H1 (cell line): ENCODE measurements around the gene SLC34A1. TPM values are rescaled to one million over a fixed set of nuclear protein-coding genes. Genes with fewer than 3 reads are reported as not detected.
A peak's percentile ranks its signal among the peaks of the same experiment; 100 is the strongest.

Experiments
- CTCF ChIA-PET: fragments of 300-600 bp; sonication (Branson Sonifier 250); formaldehyde crosslinking; loops from one replicate; lab custom pipeline; 2021; ENCODE audit not compliant: partially characterized antibody; lab: Charles Lee
- POLR2A ChIA-PET: fragments of 300-600 bp; sonication (Branson Sonifier 250); formaldehyde crosslinking; loops from one replicate; lab custom pipeline; 2021; ENCODE audit warnings: inconsistent platforms; ENCODE audit not compliant: partially characterized antibody; lab: Charles Lee
- DNase-seq, 2 experiments: peaks; one replicate each; pipeline versions ENCODE4 v3.0.0 to v3.0.0-alpha.2; 2010 to 2022; ENCODE audit warnings: low spot score in 2 of 2, low read depth in 1 of 2, mixed read lengths in 1 of 2
- FAIRE-seq: peaks from 2 replicates; lab custom pipeline; 2011; peaks lifted over from hg19 to GRCh38; lab: Jason Lieb, UNC
- H2AFZ ChIP-seq: 2 replicates; pipeline ENCODE4 v1.8.1; 2012; ENCODE audit warnings: low read length, inconsistent platforms
- H2AK5ac ChIP-seq: 2 replicates; pipeline ENCODE4 v1.6.1; 2013; ENCODE audit warnings: low read depth, low read length
- H2BK120ac ChIP-seq: replicated peaks from 2 replicates; pipeline ENCODE3; 2013; ENCODE audit warnings: low read depth, low read length, inconsistent platforms
- H2BK12ac ChIP-seq: 2 replicates; pipeline ENCODE4 v1.6.1; 2013; ENCODE audit warnings: low read depth, low read length
- H2BK15ac ChIP-seq: 2 replicates; pipeline ENCODE4 v1.6.1; 2013; ENCODE audit warnings: low read length
- H2BK20ac ChIP-seq: 2 replicates; pipeline ENCODE4 v1.6.1; 2013; ENCODE audit warnings: low read length
- H2BK5ac ChIP-seq: 2 replicates; pipeline ENCODE4 v1.6.1; 2013; ENCODE audit warnings: low read depth, low read length
- H3K14ac ChIP-seq: 2 replicates; pipeline ENCODE4 v1.6.1; 2013; ENCODE audit warnings: inconsistent platforms; ENCODE audit not compliant: insufficient read length
- H3K18ac ChIP-seq: 2 replicates; pipeline ENCODE4 v1.6.1; 2013; ENCODE audit warnings: low read length; ENCODE audit errors: extremely low read depth
- H3K23ac ChIP-seq: 2 replicates; pipeline ENCODE4 v1.6.1; 2013; ENCODE audit warnings: inconsistent platforms; ENCODE audit not compliant: insufficient read length
- H3K23me2 ChIP-seq: 2 replicates; pipeline ENCODE4 v1.6.1; 2013; ENCODE audit warnings: low read depth, low read length
- H3K27ac ChIP-seq: 2 replicates; pipeline ENCODE4 v1.6.1; 2011; ENCODE audit warnings: low read depth, low read length, inconsistent platforms
- H3K27me3 ChIP-seq, 4 experiments: replicated peaks in 1 of 4; 1 replicate in 1 of 4; 2 replicates in 3 of 4; pipeline versions ENCODE4 v1.6.1 to v1.8.1; 2011 to 2013; ENCODE audit warnings: low read length in 3 of 4, mild to moderate bottlenecking in 3 of 4, inconsistent platforms in 2 of 4, mixed read lengths in 2 of 4, moderate library complexity in 1 of 4; ENCODE audit not compliant: control insufficient read depth in 3 of 4, insufficient read depth in 3 of 4; ENCODE audit errors: extremely low read depth in 1 of 4
- H3K36me3 ChIP-seq, 4 experiments: 2 replicates each; pipeline versions ENCODE4 v1.6.1 to v1.8.1; 2011 to 2013; ENCODE audit warnings: mild to moderate bottlenecking in 4 of 4, low read length in 3 of 4, moderate library complexity in 2 of 4, control low read depth in 1 of 4, inconsistent platforms in 1 of 4; ENCODE audit not compliant: insufficient read depth in 4 of 4, control insufficient read depth in 2 of 4
- H3K4ac ChIP-seq: replicated peaks from 2 replicates; pipeline ENCODE3; 2013; ENCODE audit warnings: low read length, low read depth, mixed read lengths, inconsistent platforms; ENCODE audit not compliant: insufficient read length
- H3K4me1 ChIP-seq, 4 experiments: replicated peaks in 1 of 4; 1 replicate in 1 of 4; 2 replicates in 3 of 4; pipeline versions ENCODE4 v1.6.1 to v1.8.1; 2011 to 2013; ENCODE audit warnings: low read length in 3 of 4, inconsistent platforms in 2 of 4, mixed read lengths in 1 of 4; ENCODE audit not compliant: insufficient read depth in 4 of 4, control insufficient read depth in 3 of 4
- H3K4me2 ChIP-seq, 2 experiments: 2 replicates each; pipeline versions ENCODE4 v1.6.1 to v1.8.1; 2011 to 2013; ENCODE audit warnings: low read depth in 2 of 2, low read length in 2 of 2, control low read depth in 1 of 2, inconsistent platforms in 1 of 2, mild to moderate bottlenecking in 1 of 2; ENCODE audit not compliant: insufficient read depth in 1 of 2
- H3K4me3 ChIP-seq, 4 experiments: fragments of 200-600, 300-600 bp in 1 of 4; sonication (generic), shearing (Covaris generic), sonication (Bioruptor Twin) in 1 of 4; 2 replicates each; pipeline versions ENCODE4 v1.5.1 to v1.8.1; 2011 to 2016; ENCODE audit warnings: low read length in 4 of 4, low read depth in 3 of 4, control low read depth in 2 of 4, inconsistent platforms in 2 of 4, mild to moderate bottlenecking in 2 of 4, mixed read lengths in 1 of 4, moderate library complexity in 1 of 4; ENCODE audit not compliant: insufficient read depth in 2 of 4; ENCODE audit errors: extremely low read depth in 1 of 4
- H3K56ac ChIP-seq: replicated peaks from 2 replicates; pipeline ENCODE3; 2013; ENCODE audit warnings: low read depth, mild to moderate bottlenecking, mixed read lengths, low read length, inconsistent platforms; ENCODE audit not compliant: insufficient read length
- H3K79me1 ChIP-seq: 2 replicates; pipeline ENCODE4 v1.6.1; 2013; ENCODE audit warnings: low read depth, low read length, control low read depth
- H3K79me2 ChIP-seq, 2 experiments: 2 replicates each; pipeline versions ENCODE4 v1.6.1 to v1.8.1; 2012 to 2013; ENCODE audit warnings: low read length in 2 of 2, mild to moderate bottlenecking in 2 of 2, inconsistent platforms in 1 of 2; ENCODE audit not compliant: insufficient read depth in 2 of 2, control insufficient read depth in 1 of 2
- H3K9ac ChIP-seq, 4 experiments: replicated peaks in 1 of 4; 1 replicate in 1 of 4; 2 replicates in 3 of 4; pipeline versions ENCODE4 v1.6.1 to v1.8.1; 2011 to 2013; ENCODE audit warnings: low read depth in 3 of 4, low read length in 3 of 4, control low read depth in 2 of 4, mild to moderate bottlenecking in 2 of 4, moderate library complexity in 2 of 4, inconsistent platforms in 1 of 4; ENCODE audit errors: extremely low read depth in 1 of 4
- H3K9me3 ChIP-seq, 2 experiments: 2 replicates each; pipeline versions ENCODE4 v1.6.1 to v1.8.1; 2012 to 2013; ENCODE audit warnings: mild to moderate bottlenecking in 2 of 2, moderate library complexity in 2 of 2, control low read depth in 1 of 2, inconsistent platforms in 1 of 2, low read depth in 1 of 2, low read length in 1 of 2, mixed read lengths in 1 of 2; ENCODE audit not compliant: insufficient read depth in 2 of 2
- H4K20me1 ChIP-seq, 2 experiments: replicated peaks in 1 of 2; 2 replicates each; pipeline versions ENCODE3 to v1.8.1; 2011 to 2013; ENCODE audit warnings: inconsistent platforms in 2 of 2, low read length in 2 of 2, mild to moderate bottlenecking in 1 of 2; ENCODE audit not compliant: insufficient read depth in 2 of 2, control insufficient read depth in 1 of 2
- H4K5ac ChIP-seq: 2 replicates; pipeline ENCODE4 v1.6.1; 2013; ENCODE audit warnings: low read length, low read depth, mixed read lengths, inconsistent platforms; ENCODE audit not compliant: insufficient read length
- H4K8ac ChIP-seq: 2 replicates; pipeline ENCODE4 v1.8.0; 2013; ENCODE audit warnings: mild to moderate bottlenecking, moderate library complexity, low read length, inconsistent platforms; ENCODE audit not compliant: insufficient read depth; ENCODE audit errors: extremely low read depth
- H4K91ac ChIP-seq: replicated peaks from 2 replicates; pipeline ENCODE3; 2013; ENCODE audit warnings: low read length, mixed read lengths, inconsistent platforms; ENCODE audit not compliant: insufficient read length
- GTF2F1 ChIP-seq: IDR thresholded peaks from 2 replicates; pipeline ENCODE4 v1.6.1; 2012; ENCODE audit warnings: low read depth, low read length, improper control_type of control experiment, borderline replicate concordance
- KDM5A ChIP-seq: fragments of 200-600 bp; IDR thresholded peaks from 2 replicates; pipeline ENCODE4 v1.7.1; 2012; ENCODE audit warnings: mild to moderate bottlenecking, low read length, inconsistent platforms, mixed read lengths
- POU5F1 ChIP-seq: IDR thresholded peaks from 2 replicates; pipeline ENCODE4 v1.6.1; 2011; ENCODE audit warnings: low read depth, mild to moderate bottlenecking, low read length, moderate library complexity
- RAD21 ChIP-seq, 2 experiments: IDR thresholded peaks in 1 of 2; conservative IDR thresholded peaks in 1 of 2; 2 replicates each; pipeline ENCODE4 v1.6.1; 2011; ENCODE audit warnings: low read depth in 2 of 2, low read length in 2 of 2, improper control_type of control experiment in 1 of 2, inconsistent platforms in 1 of 2, mild to moderate bottlenecking in 1 of 2, moderate library complexity in 1 of 2
- SP1 ChIP-seq: IDR thresholded peaks from 2 replicates; pipeline ENCODE4 v1.6.1; 2011; ENCODE audit warnings: low read depth, low read length
- SRF ChIP-seq: IDR thresholded peaks from 2 replicates; pipeline ENCODE4 v1.6.1; 2011; ENCODE audit warnings: mild to moderate bottlenecking, low read depth, low read length, moderate library complexity
- WGBS, 2 experiments: shearing (Covaris generic) in 1 of 2; methylation state at CpG; one replicate each; pipeline versions ENCODE4 v1.1.6 to v1.1.7; 2013 to 2015; ENCODE audit warnings: low lambda C conversion rate in 2 of 2, mixed read lengths in 2 of 2, inconsistent platforms in 1 of 2, low coverage in 1 of 2, missing lambda C conversion rate in 1 of 2; ENCODE audit not compliant: insufficient replicate concordance in 2 of 2, insufficient coverage in 1 of 2, insufficient read length in 1 of 2; ENCODE audit errors: extremely low coverage in 1 of 2, missing lambda C conversion rate in 1 of 2; 5-methylcytosine and 5-hydroxymethylcytosine counted together
- polyA plus RNA-seq, 7 experiments: library from polyadenylated mRNA; depleted of rRNA in 3 of 7; stranded (reverse) in 5 of 7; unstranded in 2 of 7; fragments of >200 nt in 5 of 7; fragments of 200-250 nt in 2 of 7; gene quantifications; 1 replicate in 5 of 7; 2 replicates in 1 of 7; 4 replicates in 1 of 7; pipeline versions ENCODE4 v1.2.1 to v1.2.3, GENCODE V29; 2011 to 2013; ENCODE audit warnings: missing spikeins in 2 of 7, mixed read lengths in 2 of 7
- total RNA-seq: library from RNA; stranded (reverse); fragmentation: NEBNext Ultra II Directional; extraction: Animal tissue kit (Norgen Biotek cat#: 25700); gene quantifications from 2 replicates; pipeline ENCODE4 v1.2.1, GENCODE V29; 2021

The SLC34A1 gene
- total and polyA plus RNA-seq, 2 of the 8 experiments (the other 6 are each of a cell fraction or from before 2014, with no cell fraction given): not detected

- 78% methylated on average over 21 of the region's 21 CpGs; no CpG with 5 or more reads in 1 of the 2 experiments for WGBS, 2 experiments
- FAIRE-seq (no peak), DNase-seq (no peak)
- H3K4me3 ChIP-seq: no peak overlapping the region
- peak overlapping the region; percentile 24; the same call in 1 of the 2 replicates for H2BK15ac ChIP-seq
- no peaks in the 10 kb centered on the region for H3K36me3 ChIP-seq
- H3K79me2 ChIP-seq: no peaks in the 10 kb centered on the region
- peaks cover 0 to 17% (median 10%) of the 10 kb centered on the region in 4 experiments; a peak in 6 of 7 replicates for H3K27me3 ChIP-seq
- no peak overlapping the region for H2BK12ac ChIP-seq
- ChIA-PET POLR2A (interaction anchor here (0.7 to 4.2 kb wide), 14 partner anchors 8 to 100 kb away, joined by 3 to 51 read pairs (median 7); partner anchors contain the start of gene PRR7), CTCF (interaction anchor here (0.7 to 18.7 kb wide), 26 partner anchors 7 to 1475 kb away, joined by 3 to 430 read pairs (median 10); partner anchors contain the start of genes F12, GRK6, LMAN2 and PFN3)
- no peaks in the 10 kb centered on the region for H3K79me1 ChIP-seq
- no peak overlapping the region for H4K8ac ChIP-seq
- no peak overlapping the region for H2AFZ ChIP-seq
- H2BK120ac ChIP-seq: no peak overlapping the region
- no peak overlapping the region for H3K56ac ChIP-seq
- peaks cover 0 to 3% (median 0%) of the 10 kb centered on the region in 4 experiments; a peak in 4 of 7 replicates for H3K4me1 ChIP-seq
- no peak overlapping the region for H3K14ac ChIP-seq
- no peak overlapping the region for H2AK5ac ChIP-seq
- H2BK5ac ChIP-seq: no peak overlapping the region
- no peak overlapping the region for H3K18ac ChIP-seq
- H4K5ac ChIP-seq: no peak overlapping the region
- H2BK20ac ChIP-seq: no peak overlapping the region
- no peak overlapping the region for H3K23ac ChIP-seq
- H4K91ac ChIP-seq: peak overlapping the region; percentile 25
- H3K27ac ChIP-seq: no peak overlapping the region
- H4K20me1 ChIP-seq: no peaks in the 10 kb centered on the region
- no peaks in the 10 kb centered on the region for H3K23me2 ChIP-seq
- H3K4ac ChIP-seq: no peak overlapping the region
- H3K9ac ChIP-seq: no peak overlapping the region
- no peaks in the 10 kb centered on the region for H3K9me3 ChIP-seq
- no peak overlapping the region for H3K4me2 ChIP-seq
- no peak for TF ChIP-seq SP1
- no peak for TF ChIP-seq POU5F1
- no peak for TF ChIP-seq GTF2F1
- no peak for TF ChIP-seq KDM5A
- no peak for TF ChIP-seq SRF
- no peak for TF ChIP-seq RAD21 (IDR thresholded peaks at IDR 0.05 in 1 of 2, conservative IDR thresholded peaks at IDR 0.05 in 1 of 2; ENCODE audit: low read depth in 2 of 2, low read length in 2 of 2)
Measured at GRCh38 chr5:177389241-177390169, 5.3 kb downstream of the SLC34A1 start.
